ENCODE results near the gene ZFAND3.

GRCh38 chr6:38157905-38158304 lies 338.4 kb downstream of the ZFAND3 start:
- TF ChIP-seq CTCF (IDR thresholded peaks at IDR 0.05) = no peak
- no peak for TF ChIP-seq EZH2 (IDR thresholded peaks at IDR 0.05; ENCODE audit: borderline replicate concordance, insufficient read depth, low read depth, low read length, poor library complexity, severe bottlenecking)
